HepG2 (cell line): ENCODE measurements around the gene ACACA. TPM values are rescaled to one million over a fixed set of nuclear protein-coding genes. Genes with fewer than 3 reads are reported as not detected.
A peak's percentile ranks its signal among the peaks of the same experiment; 100 is the strongest.

ENCODE experiments used
- ATAC-seq: fragments of 200-7000 bp; cut with Tn5 transposase; 3 replicates; pipeline ENCODE4 v1.9.1; 2020; ENCODE audit warnings: mild to moderate bottlenecking, moderate library complexity
- BruUV-seq: library from RNA; stranded (reverse); fragments of 400-500 nt; replicated peaks from 2 replicates; lab custom pipeline; 2021; lab: Mats Ljungman, UMichigan
- CTCF ChIA-PET: fragments of 300-600 bp; formaldehyde crosslinking; extraction: SDS; loops from one replicate; lab custom pipeline; 2021; ENCODE audit warnings: low total read pairs, inconsistent platforms, low intra/inter-chr PET ratio; lab: Yijun Ruan, JAX
- POLR2A ChIA-PET: fragments of 350-600 bp; sonication (Branson Sonifier 250); formaldehyde crosslinking; loops from one replicate; lab custom pipeline; 2020; ENCODE audit warnings: antibody characterized with exemption, inconsistent platforms; lab: Yijun Ruan, JAX
- DNase-seq: peaks from one replicate; pipeline ENCODE4 v3.0.0-alpha.2; 2015; ENCODE audit warnings: low spot score
- FAIRE-seq: peaks from 3 replicates; lab custom pipeline; 2011; peaks lifted over from hg19 to GRCh38; lab: Jason Lieb, UNC
- H2AFZ ChIP-seq: one replicate; pipeline ENCODE4 v1.6.1; 2011; ENCODE audit warnings: low read length, inconsistent platforms
- H3K27ac ChIP-seq: fragments of 300-600 bp; 3 replicates; pipeline ENCODE4 v1.8.0; 2011; ENCODE audit warnings: mixed run types, mild to moderate bottlenecking, mixed read lengths, low read length, inconsistent platforms; ENCODE audit not compliant: insufficient read depth; ENCODE audit errors: extremely low read length
- H3K27me3 ChIP-seq, 2 experiments: fragments of 200-600 bp in 1 of 2; 2 replicates in 1 of 2; 3 replicates in 1 of 2; pipeline versions ENCODE4 v1.6.0 to v1.8.0; 2011; ENCODE audit warnings: low read length in 2 of 2, mild to moderate bottlenecking in 2 of 2, moderate library complexity in 2 of 2, inconsistent platforms in 1 of 2; ENCODE audit not compliant: insufficient read depth in 2 of 2, control insufficient read depth in 1 of 2
- H3K36me3 ChIP-seq, 2 experiments: fragments of 200-600 bp in 1 of 2; replicated peaks in 1 of 2; 2 replicates in 1 of 2; 3 replicates in 1 of 2; pipeline versions ENCODE4 v1.5.1 to v1.8.0; 2011; ENCODE audit warnings: low read length in 2 of 2, inconsistent platforms in 1 of 2; ENCODE audit not compliant: insufficient read depth in 2 of 2, control insufficient read depth in 1 of 2
- H3K4me1 ChIP-seq: 2 replicates; pipeline ENCODE4 v1.5.1; 2012; ENCODE audit warnings: low read length, inconsistent platforms; ENCODE audit not compliant: insufficient read depth
- H3K4me2 ChIP-seq: 2 replicates; pipeline ENCODE4 v1.6.0; 2011; ENCODE audit warnings: low read depth, low read length, inconsistent platforms
- H3K4me3 ChIP-seq, 3 experiments: fragments of 200-600 bp in 1 of 3; sonication (generic), shearing (Covaris generic) in 1 of 3; replicated peaks in 1 of 3; 2 replicates each; pipeline ENCODE4 v1.5.1; 2011 to 2016; ENCODE audit warnings: low read length in 3 of 3, inconsistent platforms in 2 of 3, low read depth in 2 of 3, mild to moderate bottlenecking in 2 of 3, control low read depth in 1 of 3, mixed read lengths in 1 of 3; ENCODE audit not compliant: insufficient read depth in 1 of 3
- H3K79me2 ChIP-seq: one replicate; pipeline ENCODE4 v1.6.1; 2011; ENCODE audit warnings: low read length, inconsistent platforms; ENCODE audit not compliant: insufficient read depth
- H3K9ac ChIP-seq: 2 replicates; pipeline ENCODE4 v1.6.0; 2011; ENCODE audit warnings: mild to moderate bottlenecking, low read depth, low read length, inconsistent platforms; ENCODE audit not compliant: insufficient read depth
- H3K9me3 ChIP-seq: 2 replicates; pipeline ENCODE4 v1.5.1; 2012; ENCODE audit warnings: mild to moderate bottlenecking, low read length
- H4K20me1 ChIP-seq: 2 replicates; pipeline ENCODE4 v1.6.0; 2011; ENCODE audit warnings: inconsistent platforms, mild to moderate bottlenecking, low read length, moderate library complexity; ENCODE audit not compliant: insufficient read depth
- ATF7 ChIP-seq, 2 experiments: fragments of 450-650 bp in 1 of 2; sonication (generic) in 1 of 2; formaldehyde crosslinking in 1 of 2; IDR thresholded peaks; 2 replicates each; pipeline versions ENCODE4 v1.4.0 to v1.6.1; 2016 to 2020; ENCODE audit warnings: antibody characterized with exemption in 1 of 2, mild to moderate bottlenecking in 1 of 2, missing genetic modification reagents in 1 of 2
- BRD4 ChIP-seq: sonication (generic); formaldehyde crosslinking; IDR thresholded peaks from 2 replicates; pipeline ENCODE4 v1.4.0; 2020; ENCODE audit warnings: missing genetic modification reagents
- CEBPB ChIP-seq: IDR thresholded peaks from 2 replicates; pipeline ENCODE4 v1.6.1; 2011; ENCODE audit warnings: low read depth, low read length, improper control_type of control experiment, borderline replicate concordance
- ETV5 ChIP-seq: IDR thresholded peaks from 2 replicates; pipeline ENCODE4 v1.6.1; 2018; ENCODE audit warnings: missing biosample characterization, missing genetic modification reagents, inconsistent platforms, borderline replicate concordance
- PCBP2 ChIP-seq: fragments of 200-400 bp; formaldehyde crosslinking; optimal IDR thresholded peaks from 2 replicates; pipeline ENCODE3; 2018; ENCODE audit warnings: low read length, low read depth; ENCODE audit not compliant: poor library complexity, severe bottlenecking
- SKI ChIP-seq: fragments of 450-650 bp; IDR thresholded peaks from one replicate; pipeline ENCODE4 v1.6.1; 2018; ENCODE audit warnings: mild to moderate bottlenecking; ENCODE audit not compliant: partially characterized antibody
- YEATS2 ChIP-seq: sonication (generic); formaldehyde crosslinking; IDR thresholded peaks from 2 replicates; pipeline ENCODE4 v1.4.0; 2020; ENCODE audit warnings: missing genetic modification reagents, borderline replicate concordance
- ZNF788 ChIP-seq: sonication (generic); formaldehyde crosslinking; IDR thresholded peaks from 2 replicates; pipeline ENCODE4 v1.5.0; 2020; ENCODE audit warnings: mild to moderate bottlenecking, missing genetic modification reagents, borderline replicate concordance
- ZSCAN31 ChIP-seq: sonication (generic); formaldehyde crosslinking; IDR thresholded peaks from 2 replicates; pipeline ENCODE4 v1.5.0; 2020; ENCODE audit warnings: low read depth, mild to moderate bottlenecking, missing genetic modification reagents
- WGBS: methylation state at CpG from one replicate; pipeline ENCODE4 v1.1.6; 2017; ENCODE audit warnings: low lambda C conversion rate; 5-methylcytosine and 5-hydroxymethylcytosine counted together
- in situ Hi-C: cut with HindIII; loops from 2 replicates; pipeline ENCODE4 v1.10.0; 2017; ENCODE audit warnings: low pct_unique_long_range_greater_than_20kb; ENCODE audit not compliant: extremely low pct_ligation_motif_present
- intact Hi-C: fragments of 100-400 bp; cut with micrococcal nuclease; formaldehyde crosslinking; loops from one replicate; pipeline ENCODE4 v1.10.0; 2022; ENCODE audit not compliant: unreplicated experiment
- polyA plus RNA-seq, 8 experiments: library from polyadenylated mRNA; depleted of rRNA in 3 of 8; stranded (reverse) in 7 of 8; unstranded in 1 of 8; fragments of >200 nt; fragmentation: Illumina TruSeq in 4 of 8; extraction: Trizol in 4 of 8; gene quantifications; 2 replicates each; pipeline versions ENCODE4 v1.2.1 to v1.2.3, GENCODE V29; 2011 to 2016; ENCODE audit warnings: low read depth in 4 of 8, missing spikeins in 1 of 8, mixed read lengths in 1 of 8; ENCODE audit not compliant: insufficient read depth in 1 of 8
- total RNA-seq, 5 experiments: library from RNA; depleted of rRNA; stranded (reverse); fragments of >200 nt; fragmentation: Illumina TruSeq; extraction: Trizol; gene quantifications; 2 replicates each; pipeline ENCODE4 v1.2.3, GENCODE V29; 2016; ENCODE audit warnings: low read depth in 1 of 5

ACACA gene
- total and polyA plus RNA-seq, 2 of the 13 experiments (the other 11 are each of a cell fraction or from before 2014, with no cell fraction given): 39.2 to 47.2 TPM

- Histone ChIP-seq H3K4me1 (no peaks in the 10 kb centered on the region), H3K9me3 (no peaks in the 10 kb centered on the region), H3K27me3 (no peaks in the 10 kb centered on the region), H3K4me3 (no peak overlapping the region)
- POLR2A ChIA-PET: interaction anchor here (0.7 to 0.9 kb wide), 2 partner anchors 11 to 179 kb away, joined by 3 read pairs; partner anchors contain the start of gene SYNRG
- CTCF ChIA-PET: no interaction called here
- TF ChIP-seq PCBP2 (no peak), CEBPB (peak; percentile 6; the same call in 1 of the 2 replicates), ZNF788 (no peak), ATF7 (IDR thresholded peaks at IDR 0.05) (peak; percentile 83), ATF7 (CRISPR knock-in tag; IDR thresholded peaks at IDR 0.05) (no peak)
- TF ChIP-seq, all 625 proteins: peak for 2
- H3K9ac ChIP-seq: no peak overlapping the region
- ATAC-seq: no peak
- no TSS peak for BruUV-seq
- no peak overlapping the region for H3K27ac ChIP-seq
- intact Hi-C loops (no loop called here), in situ Hi-C loops (no loop called here)
- WGBS: 86% methylated on average over 1 of the region's 1 CpG
- no peak overlapping the region for H3K4me2 ChIP-seq
- DNase-seq: no peak
- no peak overlapping the region for H2AFZ ChIP-seq
- no peaks in the 10 kb centered on the region for H4K20me1 ChIP-seq
- FAIRE-seq: no peak
- no peaks in the 10 kb centered on the region for H3K79me2 ChIP-seq
- peaks cover 8 to 29% of the 10 kb centered on the region in 2 experiments; a peak in 4 of 5 replicates for H3K36me3 ChIP-seq
These were observed 23.5 kb upstream of the ACACA start for GRCh38 chr17:37430051-37430627.

GRCh38 chr17:37429453-37429852 lies 22.8 kb upstream of the ACACA start:
- Histone ChIP-seq H3K27ac (no peak overlapping the region), H3K4me3 (no peak overlapping the region), H3K4me1 (no peaks in the 10 kb centered on the region), H3K9ac (no peak overlapping the region), H2AFZ (no peak overlapping the region), H3K27me3 (no peaks in the 10 kb centered on the region), H4K20me1 (no peaks in the 10 kb centered on the region), H3K9me3 (no peaks in the 10 kb centered on the region), H3K4me2 (no peak overlapping the region), H3K79me2 (no peaks in the 10 kb centered on the region), H3K36me3 (peaks cover 8 to 36% of the 10 kb centered on the region in 2 experiments; a peak in 4 of 5 replicates)
- in situ Hi-C loops (no loop called here), intact Hi-C loops (no loop called here)
- ChIA-PET POLR2A (interaction anchor here (0.9 kb wide), 1 partner anchor 10 kb away, joined by 3 read pairs; no protein-coding TSS in a partner anchor), CTCF (no interaction called here)
- ATAC-seq: no peak
- 94% methylated on average over 1 of the region's 1 CpG for WGBS
- DNase-seq: no peak
- no peak for FAIRE-seq
- no TSS peak for BruUV-seq
- TF ChIP-seq YEATS2: no peak
- TF ChIP-seq ZSCAN31 (CRISPR knock-in tag): no peak
- TF ChIP-seq BRD4 (CRISPR knock-in tag): no peak
- TF ChIP-seq SKI: no peak
- TF ChIP-seq ETV5 (CRISPR knock-in tag): no peak
